Activated CD4-positive, alpha-beta T cell treated with anti-CD3 and anti-CD28 coated beads, Interleukin-2, amount 10 ng/mL, durations not matched to agents 7 days and 5 days (primary cell): ENCODE data around the gene FGF4. TPM values are rescaled to one million over a fixed set of nuclear protein-coding genes. Genes with fewer than 3 reads are reported as not detected.

Experiments
- CTCF ChIA-PET: fragments of 350-600 bp; sonication (Branson Sonifier 250); formaldehyde crosslinking; loops from one replicate; lab custom pipeline; 2021; ENCODE audit warnings: antibody characterized with exemption; lab: Charles Lee
- POLR2A ChIA-PET: fragments of 350-600 bp; sonication (Branson Sonifier 250); formaldehyde crosslinking; loops from one replicate; lab custom pipeline; 2021; ENCODE audit warnings: antibody characterized with exemption; lab: Charles Lee
- DNase-seq: peaks from one replicate; pipeline ENCODE4 v3.0.0-alpha.2; 2020
- H3K27ac Mint-ChIP-seq: one replicate; pipeline ENCODE4 v1.8.0; 2021; ENCODE audit warnings: mild to moderate bottlenecking, moderate library complexity, mixed read lengths
- H3K27me3 Mint-ChIP-seq: one replicate; pipeline ENCODE4 v1.8.0; 2021; ENCODE audit warnings: mixed read lengths
- H3K36me3 Mint-ChIP-seq: one replicate; pipeline ENCODE4 v1.8.0; 2021; ENCODE audit warnings: low read depth, mixed read lengths
- H3K4me1 Mint-ChIP-seq: one replicate; pipeline ENCODE4 v1.8.0; 2021; ENCODE audit warnings: mixed read lengths
- H3K4me3 Mint-ChIP-seq: one replicate; pipeline ENCODE4 v1.8.0; 2021; ENCODE audit warnings: mild to moderate bottlenecking, moderate library complexity, mixed read lengths
- H3K9me3 Mint-ChIP-seq: one replicate; pipeline ENCODE4 v1.8.0; 2021; ENCODE audit warnings: mixed read lengths
- total RNA-seq, 2 experiments: library from RNA; stranded (reverse); gene quantifications; one replicate each; pipeline ENCODE4 v1.2.3, GENCODE V29; 2021

Gene FGF4
- total RNA-seq, 2 experiments from 2014 or later, result not detected

- POLR2A ChIA-PET, result no interaction called here
- CTCF ChIA-PET, result no interaction called here
Measured at GRCh38 chr11:69814902-69815301, 39.8 kb upstream of the FGF4 start.

DNA sequence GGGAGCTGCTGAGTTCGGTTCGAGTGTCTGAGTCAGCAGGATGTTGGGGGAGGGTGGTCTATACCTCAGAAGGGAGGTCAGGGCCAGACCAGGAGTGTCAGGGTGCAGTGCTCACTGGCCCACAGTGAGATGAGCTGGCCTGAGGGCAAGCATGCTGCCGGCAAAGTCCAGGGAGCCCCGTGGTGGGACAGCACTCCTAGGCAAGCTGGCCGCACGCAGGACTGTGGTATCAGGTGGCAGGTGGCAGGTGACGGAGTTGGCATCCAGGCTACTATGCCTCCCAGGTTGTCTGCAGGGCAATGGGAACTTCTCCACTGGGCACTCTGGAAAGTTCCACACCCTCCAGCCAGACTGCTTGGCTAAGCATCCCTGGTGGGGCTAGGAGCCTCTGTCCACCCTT is 39.3 kb upstream of the FGF4 start:
- Mint-ChIP-seq H3K36me3 (no peaks in the 10 kb centered on the region), H3K4me1 (no peaks in the 10 kb centered on the region), H3K4me3 (no peak overlapping the region), H3K27ac (no peak overlapping the region), H3K9me3 (no peaks in the 10 kb centered on the region), H3K27me3 (peaks cover 27% of the 10 kb centered on the region)
- ChIA-PET CTCF (no interaction called here), POLR2A (no interaction called here)
- no peak for DNase-seq

More at GRCh38 chr11:69814902-69815301, 39.8 kb upstream of the FGF4 start:
- Mint-ChIP-seq H3K4me3 (no peak overlapping the region), H3K36me3 (no peaks in the 10 kb centered on the region), H3K4me1 (no peaks in the 10 kb centered on the region), H3K27ac (no peak overlapping the region), H3K27me3 (peaks cover 29% of the 10 kb centered on the region), H3K9me3 (no peaks in the 10 kb centered on the region)
- DNase-seq, result no peak

DNA sequence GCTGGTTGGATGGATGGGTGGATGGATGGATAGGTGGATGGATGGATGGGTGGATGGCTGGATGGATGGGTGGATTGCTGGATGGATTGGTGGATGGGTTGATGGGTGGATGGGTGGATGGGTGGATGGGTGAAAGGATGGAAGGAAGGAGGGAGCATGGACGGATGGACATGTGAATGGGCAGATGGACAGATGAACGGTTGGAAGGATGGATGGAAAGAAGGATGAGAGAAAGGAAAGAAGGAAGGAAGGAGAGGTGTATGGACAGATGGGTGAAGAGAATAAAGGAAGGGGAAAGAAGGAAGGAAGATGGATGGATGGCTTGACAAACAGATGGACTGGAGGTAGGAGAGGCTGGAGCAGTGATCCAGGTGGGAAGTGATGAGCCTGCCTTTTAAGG is 38.7 kb upstream of the FGF4 start:
- DNase-seq, result no peak
- Mint-ChIP-seq H3K27ac (no peak overlapping the region), H3K36me3 (no peaks in the 10 kb centered on the region), H3K4me3 (no peak overlapping the region), H3K4me1 (no peaks in the 10 kb centered on the region), H3K27me3 (peaks cover 25% of the 10 kb centered on the region), H3K9me3 (no peaks in the 10 kb centered on the region)
- ChIA-PET CTCF (no interaction called here), POLR2A (no interaction called here)

DNA sequence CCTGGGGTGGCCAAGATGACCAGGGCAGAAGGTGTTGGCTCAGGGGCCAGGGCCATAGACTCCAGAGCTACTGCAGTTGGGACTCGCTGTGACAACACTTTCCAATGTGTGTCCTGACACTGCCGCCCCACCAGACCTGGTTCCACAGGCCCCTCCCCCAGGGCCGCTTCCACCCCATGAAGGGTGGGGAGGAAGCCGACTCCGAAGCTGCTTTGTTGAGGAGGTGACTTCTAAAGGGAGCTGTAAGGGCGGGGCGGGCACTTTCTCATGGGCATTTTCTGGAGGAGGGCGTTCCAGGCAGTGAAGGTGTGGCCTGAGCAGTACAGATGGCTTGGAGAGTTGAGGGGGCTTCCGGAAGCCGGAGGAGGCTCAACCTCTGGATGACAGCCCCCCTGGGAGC is 37.8 kb upstream of the FGF4 start:
- H3K4me1 Mint-ChIP-seq, result no peaks in the 10 kb centered on the region
- no peak for DNase-seq
- no peaks in the 10 kb centered on the region for H3K36me3 Mint-ChIP-seq
- CTCF ChIA-PET, result no interaction called here
- H3K9me3 Mint-ChIP-seq, result no peaks in the 10 kb centered on the region
- no peak overlapping the region for H3K4me3 Mint-ChIP-seq
- H3K27ac Mint-ChIP-seq, result no peak overlapping the region
- POLR2A ChIA-PET, result no interaction called here
- peaks cover 25% of the 10 kb centered on the region for H3K27me3 Mint-ChIP-seq

- no peaks in the 10 kb centered on the region for H3K36me3 Mint-ChIP-seq
- no peak for DNase-seq
- no peak overlapping the region for H3K4me3 Mint-ChIP-seq
- H3K9me3 Mint-ChIP-seq, result no peaks in the 10 kb centered on the region
- H3K27me3 Mint-ChIP-seq, result peaks cover 25% of the 10 kb centered on the region
- ChIA-PET POLR2A (no interaction called here), CTCF (no interaction called here)
- no peaks in the 10 kb centered on the region for H3K4me1 Mint-ChIP-seq
- H3K27ac Mint-ChIP-seq, result no peak overlapping the region
Measured at GRCh38 chr11:69812256-69812655, 37.1 kb upstream of the FGF4 start.

DNA sequence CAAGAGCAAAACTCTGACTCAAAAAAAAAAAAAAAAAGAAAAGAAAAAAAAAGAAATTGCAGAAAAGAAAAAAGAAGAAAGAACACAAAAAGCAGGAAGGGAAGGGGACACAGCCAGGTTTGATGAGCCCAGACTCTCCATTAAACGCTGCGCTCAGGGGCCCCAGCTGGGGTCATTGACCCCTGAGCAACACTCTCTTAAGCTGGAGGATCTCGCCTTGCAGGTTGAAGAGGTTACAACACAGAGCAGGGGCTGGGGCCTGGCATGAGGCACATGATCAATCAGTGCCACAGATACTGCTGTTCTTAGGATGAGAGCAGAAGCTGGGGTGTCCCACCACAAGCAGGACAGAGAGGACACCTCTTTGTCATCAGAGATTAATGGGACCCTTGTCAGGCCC is 36.3 kb upstream of the FGF4 start:
- POLR2A ChIA-PET, result no interaction called here
- H3K36me3 Mint-ChIP-seq, result no peaks in the 10 kb centered on the region
- H3K4me3 Mint-ChIP-seq, result no peak overlapping the region
- H3K9me3 Mint-ChIP-seq, result no peaks in the 10 kb centered on the region
- H3K27ac Mint-ChIP-seq, result no peak overlapping the region
- no peaks in the 10 kb centered on the region for H3K4me1 Mint-ChIP-seq
- DNase-seq, result no peak
- CTCF ChIA-PET, result interaction anchor here (0.7 to 0.8 kb wide), 2 partner anchors 137 to 149 kb away, joined by 3 read pairs; no protein-coding TSS in a partner anchor
- H3K27me3 Mint-ChIP-seq, result peaks cover 19% of the 10 kb centered on the region

DNA sequence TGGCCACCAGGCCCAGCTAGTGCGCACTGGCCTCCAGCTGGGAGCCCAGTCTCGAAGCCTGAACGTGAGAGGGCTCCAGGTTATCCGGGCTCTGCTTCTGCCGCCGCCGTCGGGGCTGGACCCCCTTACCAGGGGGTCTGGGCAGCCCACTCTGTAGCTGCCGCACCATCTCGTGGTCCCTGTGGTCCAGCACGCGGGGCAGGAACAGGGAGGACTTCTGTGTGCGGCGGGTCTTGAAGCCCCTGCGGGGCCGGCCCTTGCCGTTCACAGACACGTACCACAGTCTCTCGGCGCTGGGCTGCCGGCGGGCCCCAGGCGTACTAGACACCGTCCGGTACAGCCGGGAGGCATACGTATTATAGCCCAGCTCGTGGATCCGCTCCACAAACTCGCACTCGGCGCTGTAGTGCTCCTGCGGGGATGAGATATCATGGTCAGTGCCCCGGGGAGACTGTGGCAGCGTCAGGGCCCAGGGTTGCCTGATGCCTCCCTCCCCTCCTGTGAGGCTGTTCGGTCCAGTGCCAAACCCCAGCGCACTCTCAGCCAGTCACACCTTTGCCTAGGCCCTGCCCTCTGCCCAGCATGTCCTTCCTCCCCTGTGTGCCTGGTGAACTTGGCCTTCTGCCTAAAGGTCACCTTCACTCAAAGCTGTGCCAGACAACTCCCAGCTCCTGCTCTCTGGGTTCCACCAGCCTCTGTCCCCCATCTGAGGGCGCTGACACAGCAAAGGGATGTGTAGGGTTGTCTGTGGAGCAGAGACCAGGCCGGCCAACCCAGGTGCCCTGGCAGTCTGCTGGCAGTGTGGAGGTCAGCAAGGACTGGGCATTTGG is 35.4 kb upstream of the FGF4 start:
- H3K9me3 Mint-ChIP-seq, result no peaks in the 10 kb centered on the region
- H3K27me3 Mint-ChIP-seq, result peaks cover 12% of the 10 kb centered on the region
- ChIA-PET CTCF (no interaction called here), POLR2A (no interaction called here)
- no peaks in the 10 kb centered on the region for H3K36me3 Mint-ChIP-seq
- H3K4me1 Mint-ChIP-seq, result no peaks in the 10 kb centered on the region
- no peak for DNase-seq
- no peak overlapping the region for H3K4me3 Mint-ChIP-seq
- no peak overlapping the region for H3K27ac Mint-ChIP-seq

DNA sequence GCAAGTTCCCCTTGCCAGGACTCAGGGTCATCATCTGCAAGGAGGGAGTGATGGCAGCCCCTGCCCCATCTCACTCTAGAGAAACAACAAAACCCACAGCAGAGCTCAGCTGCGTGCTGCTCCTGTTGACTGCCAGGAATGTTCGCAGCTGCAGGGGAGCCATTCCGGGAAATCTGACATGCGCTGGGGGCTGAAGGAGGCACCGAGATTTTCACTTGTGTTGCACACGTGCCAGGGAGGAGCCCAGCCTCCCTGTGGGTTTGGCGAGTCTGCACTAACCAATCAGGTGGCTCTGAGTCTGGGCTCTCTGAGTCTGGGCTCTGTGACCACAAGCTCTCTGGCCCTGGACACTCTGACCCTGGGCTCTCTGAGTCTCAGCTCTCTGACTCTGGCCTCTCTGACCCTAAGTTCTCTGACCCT is 33.5 kb upstream of the FGF4 start:
- Mint-ChIP-seq H3K27ac (no peak overlapping the region), H3K4me3 (no peak overlapping the region), H3K4me1 (no peaks in the 10 kb centered on the region), H3K36me3 (no peaks in the 10 kb centered on the region), H3K27me3 (peaks cover 4% of the 10 kb centered on the region), H3K9me3 (no peaks in the 10 kb centered on the region)
- ChIA-PET CTCF (no interaction called here), POLR2A (no interaction called here)
- DNase-seq, result no peak

GRCh38 chr11:69807106-69807815 is 32.1 kb upstream of the FGF4 start:
- ChIA-PET CTCF (no interaction called here), POLR2A (no interaction called here)
- H3K9me3 Mint-ChIP-seq, result no peaks in the 10 kb centered on the region
- H3K27ac Mint-ChIP-seq, result no peak overlapping the region
- no peak for DNase-seq
- H3K27me3 Mint-ChIP-seq, result peaks cover 4% of the 10 kb centered on the region
- no peaks in the 10 kb centered on the region for H3K4me1 Mint-ChIP-seq
- no peaks in the 10 kb centered on the region for H3K36me3 Mint-ChIP-seq
- H3K4me3 Mint-ChIP-seq, result no peak overlapping the region

DNA sequence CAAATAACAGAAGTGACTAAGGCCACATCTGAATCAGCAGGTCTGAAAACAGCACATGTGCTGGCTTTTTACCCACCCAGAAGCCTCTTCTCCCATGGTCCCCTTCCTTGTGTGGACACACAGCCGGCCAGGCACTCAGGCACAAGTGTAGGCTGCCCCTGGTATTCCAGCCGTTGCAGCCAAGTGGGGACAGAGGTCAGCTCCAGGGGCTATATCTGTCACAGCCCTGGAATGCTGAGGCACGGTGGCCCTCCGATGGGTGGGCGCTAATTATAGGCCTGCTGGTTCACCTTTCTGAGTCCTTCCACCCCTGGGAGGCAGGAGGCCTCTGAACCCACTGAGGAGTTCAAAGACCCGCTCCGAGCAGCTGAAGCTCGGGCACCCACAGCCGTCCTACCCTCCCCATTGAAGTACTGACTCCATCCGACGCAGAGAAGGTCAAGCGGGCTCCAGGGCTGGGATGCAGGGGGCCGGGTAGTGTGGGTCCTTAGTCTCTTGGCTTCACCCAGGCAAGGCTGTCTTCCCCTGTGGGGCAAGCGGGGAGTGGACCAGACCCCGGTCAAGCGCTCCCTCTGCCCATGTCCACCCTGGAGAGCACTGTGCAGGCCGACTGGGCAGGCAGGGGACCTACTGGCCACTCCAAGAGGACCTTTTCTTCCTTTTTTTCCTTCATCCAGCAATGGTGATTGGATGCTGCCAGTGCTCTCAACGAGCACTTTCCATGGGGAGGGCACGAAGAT is 29.8 kb upstream of the FGF4 start:
- Mint-ChIP-seq H3K27me3 (peaks cover 4% of the 10 kb centered on the region), H3K36me3 (no peaks in the 10 kb centered on the region), H3K9me3 (no peaks in the 10 kb centered on the region), H3K4me3 (no peak overlapping the region), H3K27ac (no peak overlapping the region), H3K4me1 (no peaks in the 10 kb centered on the region)
- POLR2A ChIA-PET, result no interaction called here
- CTCF ChIA-PET, result no interaction called here
- DNase-seq, result no peak

GRCh38 chr11:69803604-69804218 is 28.6 kb upstream of the FGF4 start:
- no peak for DNase-seq
- H3K4me1 Mint-ChIP-seq, result no peaks in the 10 kb centered on the region
- no peaks in the 10 kb centered on the region for H3K27me3 Mint-ChIP-seq
- no peaks in the 10 kb centered on the region for H3K36me3 Mint-ChIP-seq
- POLR2A ChIA-PET, result no interaction called here
- no peak overlapping the region for H3K4me3 Mint-ChIP-seq
- no peaks in the 10 kb centered on the region for H3K9me3 Mint-ChIP-seq
- H3K27ac Mint-ChIP-seq, result no peak overlapping the region
- CTCF ChIA-PET, result no interaction called here

DNA sequence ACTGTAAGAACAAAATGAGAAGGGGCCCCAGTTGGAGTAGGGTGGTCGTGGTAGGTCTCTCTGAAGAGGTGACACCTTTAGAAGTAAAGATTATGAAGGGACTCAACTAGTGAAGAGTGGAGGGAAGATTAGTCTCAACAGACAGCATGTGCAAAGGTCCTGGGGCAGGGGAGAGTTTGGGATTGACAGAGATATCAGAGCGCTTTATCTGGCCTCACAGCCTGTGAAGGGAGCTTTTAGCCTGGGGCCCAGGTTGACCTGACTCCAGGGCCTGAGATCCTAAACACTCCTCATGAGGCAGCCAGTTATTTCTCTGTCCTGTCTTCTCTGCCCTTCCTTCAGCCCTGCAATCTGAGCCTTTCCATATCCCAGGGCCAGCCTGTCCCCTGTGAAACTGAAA is 27.9 kb upstream of the FGF4 start:
- no peak overlapping the region for H3K27ac Mint-ChIP-seq
- H3K27me3 Mint-ChIP-seq, result no peaks in the 10 kb centered on the region
- POLR2A ChIA-PET, result no interaction called here
- no peaks in the 10 kb centered on the region for H3K36me3 Mint-ChIP-seq
- no peak for DNase-seq
- H3K9me3 Mint-ChIP-seq, result no peaks in the 10 kb centered on the region
- CTCF ChIA-PET, result no interaction called here
- no peak overlapping the region for H3K4me3 Mint-ChIP-seq
- H3K4me1 Mint-ChIP-seq, result no peaks in the 10 kb centered on the region

- Mint-ChIP-seq H3K36me3 (no peaks in the 10 kb centered on the region), H3K27ac (no peak overlapping the region), H3K27me3 (no peaks in the 10 kb centered on the region), H3K4me3 (no peak overlapping the region), H3K4me1 (no peaks in the 10 kb centered on the region), H3K9me3 (no peaks in the 10 kb centered on the region)
- POLR2A ChIA-PET, result no interaction called here
- CTCF ChIA-PET, result no interaction called here
- DNase-seq, result no peak
Measured at GRCh38 chr11:69802590-69802989, 27.4 kb upstream of the FGF4 start.
